ENCODE data around the gene SPP2. TPM values are rescaled to one million over a fixed set of nuclear protein-coding genes. Genes with fewer than 3 reads are reported as not detected.

Gene SPP2
- total RNA-seq, 1 donor from 2014 or later = not detected

- H3K27ac ChIP-seq = no peak overlapping the region
- H3K9me3 ChIP-seq = no peaks in the 10 kb centered on the region
- no peak for ATAC-seq
- H3K27me3 ChIP-seq = no peaks in the 10 kb centered on the region
- H3K4me3 ChIP-seq = no peak overlapping the region
- no peaks in the 10 kb centered on the region for H3K36me3 ChIP-seq
- no peaks in the 10 kb centered on the region for H3K4me1 ChIP-seq
- no peak for DNase-seq
- TF ChIP-seq, protein P1, sequence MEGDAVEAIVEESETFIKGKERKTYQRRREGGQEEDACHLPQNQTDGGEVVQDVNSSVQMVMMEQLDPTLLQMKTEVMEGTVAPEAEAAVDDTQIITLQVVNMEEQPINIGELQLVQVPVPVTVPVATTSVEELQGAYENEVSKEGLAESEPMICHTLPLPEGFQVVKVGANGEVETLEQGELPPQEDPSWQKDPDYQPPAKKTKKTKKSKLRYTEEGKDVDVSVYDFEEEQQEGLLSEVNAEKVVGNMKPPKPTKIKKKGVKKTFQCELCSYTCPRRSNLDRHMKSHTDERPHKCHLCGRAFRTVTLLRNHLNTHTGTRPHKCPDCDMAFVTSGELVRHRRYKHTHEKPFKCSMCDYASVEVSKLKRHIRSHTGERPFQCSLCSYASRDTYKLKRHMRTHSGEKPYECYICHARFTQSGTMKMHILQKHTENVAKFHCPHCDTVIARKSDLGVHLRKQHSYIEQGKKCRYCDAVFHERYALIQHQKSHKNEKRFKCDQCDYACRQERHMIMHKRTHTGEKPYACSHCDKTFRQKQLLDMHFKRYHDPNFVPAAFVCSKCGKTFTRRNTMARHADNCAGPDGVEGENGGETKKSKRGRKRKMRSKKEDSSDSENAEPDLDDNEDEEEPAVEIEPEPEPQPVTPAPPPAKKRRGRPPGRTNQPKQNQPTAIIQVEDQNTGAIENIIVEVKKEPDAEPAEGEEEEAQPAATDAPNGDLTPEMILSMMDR (IDR thresholded peaks at IDR 0.05) = no peak
- intact Hi-C loops (cut with DNase I) = no loop called here
Observed at GRCh38 chr2:234006501-234006900, 44.0 kb upstream of the SPP2 start.

DNA sequence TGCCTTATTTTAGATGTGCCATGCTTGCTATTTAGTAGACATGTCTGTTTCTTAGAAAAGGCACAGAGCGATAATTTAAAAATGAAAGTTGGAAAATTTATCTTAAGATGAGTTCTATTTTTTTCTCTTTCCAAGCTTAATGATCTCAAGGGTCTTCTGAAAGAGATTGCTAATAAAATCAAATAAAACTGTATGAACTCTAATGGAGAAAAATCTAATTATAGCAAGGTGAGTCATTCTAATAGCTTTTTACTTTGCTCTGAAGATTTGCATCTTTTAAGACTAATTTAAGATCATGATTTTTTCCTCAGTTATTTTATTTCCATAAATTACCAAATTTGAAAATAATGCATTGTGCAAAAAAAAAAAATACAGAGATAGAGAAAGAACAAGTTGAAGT, 36.1 kb upstream of the SPP2 start:
- Histone ChIP-seq H3K4me1 (no peaks in the 10 kb centered on the region), H3K4me3 (no peak overlapping the region), H3K36me3 (no peaks in the 10 kb centered on the region), H3K27ac (no peak overlapping the region), H3K9me3 (no peaks in the 10 kb centered on the region), H3K27me3 (peaks cover 7% of the 10 kb centered on the region)
- ATAC-seq = no peak
- no peak for DNase-seq
- TF ChIP-seq, protein P1 (IDR thresholded peaks at IDR 0.05) = no peak
- intact Hi-C loops (cut with DNase I) = no loop called here

DNA sequence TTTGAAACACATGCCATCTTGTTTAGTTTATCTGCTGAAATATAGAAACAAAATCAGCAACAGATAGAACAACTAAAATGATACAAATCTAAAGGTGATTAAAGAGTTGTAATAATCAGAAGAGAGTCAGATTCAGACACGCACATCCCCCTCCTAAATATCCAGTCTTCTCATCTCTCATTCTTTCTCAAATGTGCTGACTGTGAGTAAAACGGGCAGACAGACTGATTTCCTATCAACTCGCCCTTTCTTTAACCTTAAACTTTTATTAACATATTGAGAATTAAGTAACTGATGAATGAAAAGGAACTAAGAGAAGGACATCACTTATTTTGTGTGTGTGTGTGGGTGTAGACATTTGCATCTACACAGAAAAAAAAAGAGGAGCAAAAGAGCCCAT, 34.6 kb upstream of the SPP2 start:
- DNase-seq = no peak
- no peak for ATAC-seq
- TF ChIP-seq, protein P1 (IDR thresholded peaks at IDR 0.05) = no peak
- H3K27ac ChIP-seq = no peak overlapping the region
- no peak overlapping the region for H3K4me3 ChIP-seq
- peaks cover 7% of the 10 kb centered on the region for H3K27me3 ChIP-seq
- H3K4me1 ChIP-seq = no peaks in the 10 kb centered on the region
- no peaks in the 10 kb centered on the region for H3K36me3 ChIP-seq
- intact Hi-C loops (cut with DNase I) = no loop called here
- no peaks in the 10 kb centered on the region for H3K9me3 ChIP-seq

DNA sequence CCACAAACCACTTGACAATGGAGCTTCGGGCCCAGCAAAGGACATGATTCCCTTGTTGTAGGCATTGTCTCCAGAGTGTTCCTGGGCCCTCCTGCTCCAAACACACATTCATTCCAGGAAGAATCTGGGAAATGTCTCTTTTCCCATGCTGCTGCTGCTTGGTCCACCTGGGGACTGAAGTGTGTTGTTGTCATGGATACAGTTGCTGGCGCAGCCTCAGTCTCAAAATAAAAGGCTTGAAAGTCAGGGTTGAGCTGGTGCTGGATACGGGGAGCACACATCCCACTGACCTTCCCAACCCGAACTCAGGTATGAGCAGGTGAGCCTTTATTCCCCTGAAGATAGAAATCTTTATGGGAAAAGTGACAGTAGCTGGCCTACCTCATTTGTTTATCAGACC, 30.6 kb upstream of the SPP2 start:
- DNase-seq (no peak), ATAC-seq (no peak)
- Histone ChIP-seq H3K4me3 (no peak overlapping the region), H3K4me1 (no peaks in the 10 kb centered on the region), H3K27ac (no peak overlapping the region), H3K27me3 (peaks cover 7% of the 10 kb centered on the region), H3K36me3 (no peaks in the 10 kb centered on the region), H3K9me3 (no peaks in the 10 kb centered on the region)
- intact Hi-C loops (cut with DNase I) = no loop called here
- TF ChIP-seq, protein P1 (IDR thresholded peaks at IDR 0.05) = no peak

DNA sequence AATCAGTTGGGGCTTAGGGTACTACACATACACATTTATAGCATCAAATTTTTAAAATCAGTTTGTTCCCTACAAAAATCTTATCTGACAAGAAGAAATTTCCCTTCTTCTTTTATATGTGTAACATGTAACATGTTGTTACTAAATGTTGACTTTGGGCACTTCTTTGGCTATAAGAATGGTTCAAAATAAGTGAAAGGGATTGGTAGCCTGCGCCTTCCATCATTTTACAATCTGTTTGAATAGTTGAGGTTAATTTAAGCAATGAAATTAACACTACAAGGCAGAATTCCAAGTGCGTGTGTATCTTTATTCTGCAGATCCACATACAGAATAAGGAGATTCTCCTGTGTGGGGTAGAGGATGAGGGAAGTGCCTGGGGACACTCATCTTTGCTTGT, 30.2 kb upstream of the SPP2 start:
- no peaks in the 10 kb centered on the region for H3K4me1 ChIP-seq
- peaks cover 7% of the 10 kb centered on the region for H3K27me3 ChIP-seq
- H3K27ac ChIP-seq = no peak overlapping the region
- intact Hi-C loops (cut with DNase I) = no loop called here
- H3K36me3 ChIP-seq = no peaks in the 10 kb centered on the region
- no peak overlapping the region for H3K4me3 ChIP-seq
- TF ChIP-seq, protein P1 (IDR thresholded peaks at IDR 0.05) = no peak
- H3K9me3 ChIP-seq = no peaks in the 10 kb centered on the region
- no peak for ATAC-seq
- no peak for DNase-seq

DNA sequence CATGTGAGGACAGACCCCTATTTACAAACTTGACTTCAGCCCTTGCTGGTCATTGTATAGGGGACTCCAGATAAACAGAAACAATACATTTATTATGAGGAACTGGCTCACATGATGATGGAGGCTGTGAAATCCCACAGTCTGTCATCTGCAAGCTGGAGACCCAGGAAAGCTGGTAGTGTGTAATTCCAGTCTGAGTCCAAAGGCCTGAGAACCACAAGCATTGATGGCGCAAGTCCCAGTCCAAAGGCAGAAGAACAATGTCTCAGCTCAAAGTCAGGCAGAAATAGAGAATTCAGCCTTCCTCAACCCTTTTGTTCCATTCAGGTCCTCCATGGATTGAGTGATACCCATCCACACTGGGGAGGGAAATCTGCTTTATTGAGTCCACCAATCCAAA, 28.1 kb upstream of the SPP2 start:
- peaks cover 9% of the 10 kb centered on the region for H3K4me1 ChIP-seq
- H3K4me3 ChIP-seq = no peak overlapping the region
- intact Hi-C loops (cut with DNase I) = no loop called here
- H3K9me3 ChIP-seq = no peaks in the 10 kb centered on the region
- TF ChIP-seq, protein P1 (IDR thresholded peaks at IDR 0.05) = no peak
- ATAC-seq (no peak), DNase-seq (no peak)
- H3K36me3 ChIP-seq = no peaks in the 10 kb centered on the region
- H3K27me3 ChIP-seq = peaks cover 7% of the 10 kb centered on the region
- no peak overlapping the region for H3K27ac ChIP-seq
